GM23338 (cell line): ENCODE results near the gene COL25A1. TPM values are rescaled to one million over a fixed set of nuclear protein-coding genes. Genes with fewer than 3 reads are reported as not detected.

Source experiments
- ATAC-seq: fragments of 200-7000 bp; cut with Tn5 transposase; 3 replicates; pipeline ENCODE4 v1.9.1; 2020
- DNase-seq: peaks from one replicate; pipeline ENCODE4 v3.0.0-alpha.2; 2015; ENCODE audit warnings: low spot score
- H2AFZ ChIP-seq: fragments of 200-600 bp; sonication (generic); 2 replicates; pipeline ENCODE4 v1.8.0; 2016; ENCODE audit warnings: antibody characterized with exemption, mild to moderate bottlenecking, moderate library complexity
- H3F3A ChIP-seq: fragments of 200-600 bp; sonication (generic); replicated peaks from 2 replicates; pipeline ENCODE4 v1.8.0; 2017; ENCODE audit warnings: antibody characterized with exemption, mixed run types, low read depth
- H3K27ac ChIP-seq: fragments of 200-600 bp; sonication (generic); 2 replicates; pipeline ENCODE4 v1.6.1; 2016; ENCODE audit warnings: low read depth
- H3K27me3 ChIP-seq: fragments of 200-600 bp; sonication (generic); 2 replicates; pipeline ENCODE4 v1.8.0; 2016; ENCODE audit warnings: mild to moderate bottlenecking, mixed run types, moderate library complexity; ENCODE audit not compliant: insufficient read depth
- H3K36me3 ChIP-seq: fragments of 200-600 bp; sonication (generic); 2 replicates; pipeline ENCODE4 v1.8.0; 2016; ENCODE audit warnings: mild to moderate bottlenecking; ENCODE audit not compliant: insufficient read depth
- H3K4me1 ChIP-seq: fragments of 200-600 bp; sonication (generic); 2 replicates; pipeline ENCODE4 v1.8.0; 2016; ENCODE audit warnings: mild to moderate bottlenecking, moderate library complexity; ENCODE audit not compliant: insufficient read depth
- H3K4me2 ChIP-seq: fragments of 200-600 bp; sonication (generic); 2 replicates; pipeline ENCODE4 v1.7.1; 2017; ENCODE audit warnings: mixed run types
- H3K4me3 ChIP-seq: fragments of 200-600 bp; sonication (generic); 2 replicates; pipeline ENCODE4 v1.6.1; 2016; ENCODE audit warnings: mixed run types
- H3K79me2 ChIP-seq: fragments of 200-600 bp; sonication (generic); replicated peaks from 2 replicates; pipeline ENCODE4 v1.8.0; 2017; ENCODE audit warnings: mild to moderate bottlenecking; ENCODE audit not compliant: insufficient read depth
- H3K9me2 ChIP-seq: fragments of 200-600 bp; sonication (generic); 2 replicates; pipeline ENCODE4 v1.8.0; 2017; ENCODE audit not compliant: insufficient read depth
- H4K20me1 ChIP-seq: fragments of 200-600 bp; sonication (generic); replicated peaks from 2 replicates; pipeline ENCODE4 v1.8.0; 2017; ENCODE audit warnings: mild to moderate bottlenecking; ENCODE audit not compliant: insufficient read depth
- H3K27ac Mint-ChIP-seq: 2 replicates; pipeline ENCODE4 v1.8.0; 2020; ENCODE audit warnings: inconsistent platforms, mild to moderate bottlenecking, moderate library complexity, mixed read lengths
- H3K27me3 Mint-ChIP-seq: 3 replicates; pipeline ENCODE4 v1.8.0; 2022; ENCODE audit warnings: low read depth, mild to moderate bottlenecking, moderate library complexity, mixed read lengths, inconsistent platforms; ENCODE audit not compliant: insufficient read depth, poor library complexity
- H3K36me3 Mint-ChIP-seq: 3 replicates; pipeline ENCODE4 v1.8.0; 2021; ENCODE audit warnings: low read depth, mild to moderate bottlenecking, inconsistent platforms, moderate library complexity, mixed read lengths
- H3K4me1 Mint-ChIP-seq: 3 replicates; pipeline ENCODE4 v1.8.0; 2020; ENCODE audit warnings: mild to moderate bottlenecking, inconsistent platforms, mixed read lengths
- H3K4me3 Mint-ChIP-seq: 3 replicates; pipeline ENCODE4 v1.8.0; 2021; ENCODE audit warnings: moderate library complexity, mild to moderate bottlenecking, inconsistent platforms, mixed read lengths
- H3K9me3 Mint-ChIP-seq: 3 replicates; pipeline ENCODE4 v1.8.0; 2020; ENCODE audit warnings: moderate library complexity, mild to moderate bottlenecking, inconsistent platforms, mixed read lengths
- CREB1 ChIP-seq: fragments of 250-450 bp; sonication (Bioruptor Pico); IDR thresholded peaks from 2 replicates; pipeline ENCODE4 v1.5.0; 2020; ENCODE audit warnings: low read depth, mild to moderate bottlenecking, moderate library complexity
- CTCF ChIP-seq, 2 experiments: fragments of 200-600 bp in 1 of 2; sonication (generic) in 1 of 2; conservative IDR thresholded peaks; 2 replicates each; pipeline versions ENCODE4 v1.5.1 to v1.6.1; 2016 to 2017; ENCODE audit warnings: antibody characterized with exemption in 2 of 2, low read depth in 2 of 2, mild to moderate bottlenecking in 2 of 2, moderate library complexity in 1 of 2
- ETS1 ChIP-seq: IDR thresholded peaks from 2 replicates; pipeline ENCODE4 v1.6.1; 2016; ENCODE audit warnings: antibody characterized with exemption
- EZH2phosphoT487 ChIP-seq: fragments of 200-600 bp; sonication (generic); IDR thresholded peaks from one replicate; pipeline ENCODE4 v1.8.1; 2018; ENCODE audit warnings: antibody characterized with exemption; ENCODE audit not compliant: unreplicated experiment
- JUNB ChIP-seq: IDR thresholded peaks from one replicate; pipeline ENCODE4 v1.6.1; 2016; ENCODE audit warnings: antibody characterized with exemption; ENCODE audit not compliant: unreplicated experiment
- NANOG ChIP-seq: IDR thresholded peaks from 2 replicates; pipeline ENCODE4 v1.6.1; 2016; ENCODE audit warnings: antibody characterized with exemption, borderline replicate concordance
- POLR2AphosphoS5 ChIP-seq: IDR thresholded peaks from 2 replicates; pipeline ENCODE4 v1.6.1; 2016; ENCODE audit warnings: antibody characterized with exemption, low read depth
- REST ChIP-seq: IDR thresholded peaks from one replicate; pipeline ENCODE4 v1.6.1; 2018; ENCODE audit warnings: antibody characterized with exemption; ENCODE audit not compliant: unreplicated experiment
- STAT1 ChIP-seq: IDR thresholded peaks from one replicate; pipeline ENCODE4 v1.6.1; 2016; ENCODE audit warnings: antibody characterized with exemption; ENCODE audit not compliant: unreplicated experiment
- ZNF114 ChIP-seq: fragments of 250-450 bp; sonication (Bioruptor Pico); IDR thresholded peaks from 2 replicates; pipeline ENCODE4 v1.5.0; 2020; ENCODE audit warnings: mild to moderate bottlenecking, moderate library complexity
- ZNF331 ChIP-seq: fragments of 250-450 bp; sonication (Bioruptor Pico); IDR thresholded peaks from 2 replicates; pipeline ENCODE4 v1.5.0; 2020; ENCODE audit warnings: low read depth, mild to moderate bottlenecking, moderate library complexity
- polyA plus RNA-seq: library from polyadenylated mRNA; unstranded; fragments of >200 nt; fragmentation: Nextera tagmentation; extraction: Ambion mirVana; gene quantifications from 2 replicates; pipeline ENCODE4 v1.2.1, GENCODE V29; 2016
- total RNA-seq: library from RNA; depleted of rRNA; stranded (reverse); fragments of >200 nt; shearing (Covaris generic); gene quantifications from 2 replicates; pipeline ENCODE4 v1.2.3, GENCODE V29; 2014

COL25A1 gene
- total and polyA plus RNA-seq, 2 experiments from 2014 or later: 3.9 to 5.6 TPM

GRCh38 chr4:109332926-109333464 lies 30.5 kb upstream of the COL25A1 start:
- DNase-seq: peak; percentile 83
- no peaks in the 10 kb centered on the region for H3K79me2 ChIP-seq
- peak; percentile 99 for ATAC-seq

GRCh38 chr4:109327641-109328040 lies 25.2 kb upstream of the COL25A1 start:
- Mint-ChIP-seq H3K36me3 (peaks cover 16% of the 10 kb centered on the region), H3K27me3 (no peaks in the 10 kb centered on the region), H3K27ac (no peak overlapping the region), H3K4me1 (no peaks in the 10 kb centered on the region), H3K4me3 (no peak overlapping the region), H3K9me3 (peaks cover 18% of the 10 kb centered on the region)
- Histone ChIP-seq H3K27ac (no peak overlapping the region), H3K9me2 (peaks cover 11% of the 10 kb centered on the region; the same call in 1 of the 2 replicates), H3K4me3 (no peak overlapping the region), H3K36me3 (peaks cover 5% of the 10 kb centered on the region), H2AFZ (no peak overlapping the region), H3K27me3 (no peaks in the 10 kb centered on the region), H3K4me2 (no peak overlapping the region), H3K79me2 (no peaks in the 10 kb centered on the region), H3K4me1 (no peaks in the 10 kb centered on the region), H3F3A (no peaks in the 10 kb centered on the region), H4K20me1 (no peaks in the 10 kb centered on the region)
- DNase-seq (no peak), ATAC-seq (no peak)
- no peak for TF ChIP-seq ZNF331 (CRISPR knock-in tag)

More at GRCh38 chr4:109332926-109333464, 30.5 kb upstream of the COL25A1 start:
- H3K4me1 Mint-ChIP-seq: no peaks in the 10 kb centered on the region
- Histone ChIP-seq H3K4me1 (no peaks in the 10 kb centered on the region), H4K20me1 (no peaks in the 10 kb centered on the region), H3K27ac (no peak overlapping the region), H3K9me2 (no peaks in the 10 kb centered on the region), H3K4me2 (no peak overlapping the region), H3K27me3 (no peaks in the 10 kb centered on the region), H3K4me3 (no peak overlapping the region), H3F3A (no peaks in the 10 kb centered on the region), H2AFZ (peak overlapping the region; percentile 12; the same call in 1 of the 2 replicates), H3K36me3 (no peaks in the 10 kb centered on the region)
- H3K27me3 Mint-ChIP-seq: no peaks in the 10 kb centered on the region
- TF ChIP-seq CTCF (conservative IDR thresholded peaks at IDR 0.05; ENCODE audit: low read depth in 2 of 2): peak; percentile 96 to 98
- TF ChIP-seq CREB1 (CRISPR knock-in tag): no peak
- no peaks in the 10 kb centered on the region for H3K36me3 Mint-ChIP-seq
- no peaks in the 10 kb centered on the region; the same call in 2 of the 3 replicates for H3K9me3 Mint-ChIP-seq
- H3K4me3 Mint-ChIP-seq: no peak overlapping the region
- H3K27ac Mint-ChIP-seq: no peak overlapping the region

- Mint-ChIP-seq H3K27me3 (no peaks in the 10 kb centered on the region), H3K9me3 (peaks cover 36% of the 10 kb centered on the region), H3K4me3 (no peak overlapping the region), H3K27ac (no peak overlapping the region), H3K4me1 (no peaks in the 10 kb centered on the region), H3K36me3 (peaks cover 25% of the 10 kb centered on the region)
- no peak overlapping the region for H3K4me3 ChIP-seq
- H3K9me2 ChIP-seq: peaks cover 11% of the 10 kb centered on the region; the same call in 1 of the 2 replicates
- no peaks in the 10 kb centered on the region for H3K27me3 ChIP-seq
- no peaks in the 10 kb centered on the region for H4K20me1 ChIP-seq
- H3K4me2 ChIP-seq: no peak overlapping the region
- no peak overlapping the region for H3K27ac ChIP-seq
- H3K79me2 ChIP-seq: no peaks in the 10 kb centered on the region
- no peak for ATAC-seq
- no peak for DNase-seq
- H2AFZ ChIP-seq: no peak overlapping the region
- H3F3A ChIP-seq: no peaks in the 10 kb centered on the region
- H3K36me3 ChIP-seq: peaks cover 5% of the 10 kb centered on the region
- no peaks in the 10 kb centered on the region for H3K4me1 ChIP-seq
- no peak for TF ChIP-seq EZH2phosphoT487
- no peak for TF ChIP-seq JUNB
- no peak for TF ChIP-seq POLR2AphosphoS5
- no peak for TF ChIP-seq STAT1
- TF ChIP-seq ETS1: no peak
- no peak for TF ChIP-seq REST
- no peak for TF ChIP-seq NANOG
- TF ChIP-seq ZNF114 (CRISPR knock-in tag): no peak
- TF ChIP-seq CTCF (conservative IDR thresholded peaks at IDR 0.05; ENCODE audit: low read depth in 2 of 2): no peak
- no peak for TF ChIP-seq ZNF331 (CRISPR knock-in tag)
Measured at GRCh38 chr4:109325698-109326097, 23.2 kb upstream of the COL25A1 start.
